HG03469 (cell line): ENCODE results near the gene GPRC5C.
"Not testable (repeated sequence)": the region's sequence is repeated elsewhere in the genome, so short reads cannot be mapped to it uniquely, and the experiment has no call there.

Experiments
- ATAC-seq: cut with Tn5 transposase; IDR thresholded peaks from one replicate; pipeline ENCODE4 v1.9.1; 2021; ENCODE audit warnings: mild to moderate bottlenecking, moderate library complexity, moderate number of reproducible peaks; ENCODE audit not compliant: unreplicated experiment

The GPRC5C gene

GRCh38 chr17:74467221-74467951 lies 35.5 kb downstream of the GPRC5C start:
- ATAC-seq, result peak; percentile 61

GRCh38 chr17:74471341-74471740 lies 39.5 kb downstream of the GPRC5C start:
- ATAC-seq, result no peak

GRCh38 chr17:74472890-74473289 lies 41.0 kb downstream of the GPRC5C start:
- ATAC-seq, result no peak

GRCh38 chr17:74473294-74473693 lies 41.4 kb downstream of the GPRC5C start:
- ATAC-seq, result no peak

- no peak for ATAC-seq
These were observed 42.3 kb downstream of the GPRC5C start for GRCh38 chr17:74474043-74474792.

- ATAC-seq, result no peak
These were observed 43.3 kb downstream of the GPRC5C start for GRCh38 chr17:74475189-74475588.

- ATAC-seq, result no peak
These were observed 45.5 kb downstream of the GPRC5C start for GRCh38 chr17:74477411-74477810.

GRCh38 chr17:74478420-74479100 lies 46.7 kb downstream of the GPRC5C start:
- ATAC-seq, result peak; percentile 35

- ATAC-seq, result no peak
These were observed 48.4 kb downstream of the GPRC5C start for GRCh38 chr17:74480290-74480689.

- ATAC-seq, result no peak
These were observed 49.7 kb downstream of the GPRC5C start for GRCh38 chr17:74481621-74482020.

GRCh38 chr17:74484066-74484465 lies 52.2 kb downstream of the GPRC5C start:
- no peak for ATAC-seq

- ATAC-seq, result no peak
These were observed 53.3 kb downstream of the GPRC5C start for GRCh38 chr17:74485022-74485743.

GRCh38 chr17:74485841-74486240 lies 54.0 kb downstream of the GPRC5C start:
- ATAC-seq, result no peak

GRCh38 chr17:74488276-74488675 lies 56.4 kb downstream of the GPRC5C start:
- ATAC-seq, result not testable (repeated sequence)

GRCh38 chr17:74490716-74491115 lies 58.8 kb downstream of the GPRC5C start:
- no peak for ATAC-seq

- ATAC-seq, result no peak
These were observed 59.7 kb downstream of the GPRC5C start for GRCh38 chr17:74491626-74492025.

GRCh38 chr17:74493331-74493833 lies 61.5 kb downstream of the GPRC5C start:
- no peak for ATAC-seq
